ENCODE results near the gene DPCD. TPM values are rescaled to one million over a fixed set of nuclear protein-coding genes. Genes with fewer than 3 reads are reported as not detected.
"Not testable (repeated sequence)": the region's sequence is repeated elsewhere in the genome, so short reads cannot be mapped to it uniquely, and the experiment has no call there.

The DPCD gene
- polyA plus RNA-seq, 12 donors = 10.8 to 20.4 (median 14.7) TPM; not detected in 2

DNA sequence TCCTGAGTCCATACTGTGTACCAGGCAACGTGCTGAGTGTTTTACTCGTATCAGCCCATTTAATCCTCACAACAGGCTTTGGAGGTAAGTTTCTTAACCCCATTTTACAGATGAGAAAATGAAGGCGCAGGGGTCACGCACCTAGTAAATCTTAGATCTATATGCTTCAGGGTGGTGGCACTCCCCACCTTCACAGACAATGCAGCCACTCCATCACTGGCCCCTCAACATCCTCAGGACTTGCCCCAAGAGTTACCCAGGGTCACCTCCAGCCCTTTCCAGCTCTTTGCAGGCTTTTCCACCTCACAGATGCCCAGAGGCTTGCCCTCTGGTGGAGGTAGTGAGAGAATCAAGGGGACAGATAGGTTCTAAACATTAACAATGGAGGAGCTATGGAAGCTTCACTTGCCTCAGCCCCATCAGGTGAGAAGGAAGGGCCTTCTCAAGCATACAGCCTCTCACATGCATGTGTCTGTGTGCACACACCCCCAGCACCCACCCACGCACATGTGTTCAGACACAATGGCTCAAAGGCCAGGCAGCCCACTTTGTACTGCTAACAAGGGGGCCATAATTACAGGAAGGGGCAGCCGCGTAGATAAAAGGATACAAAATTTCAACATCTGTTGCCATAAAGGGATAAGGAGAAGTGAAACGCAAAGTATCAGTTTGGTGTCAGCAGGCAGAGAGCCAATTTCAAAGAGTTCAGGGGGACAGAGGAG is 29.1 kb downstream of the DPCD start:
- no peak for DNase-seq

DNA sequence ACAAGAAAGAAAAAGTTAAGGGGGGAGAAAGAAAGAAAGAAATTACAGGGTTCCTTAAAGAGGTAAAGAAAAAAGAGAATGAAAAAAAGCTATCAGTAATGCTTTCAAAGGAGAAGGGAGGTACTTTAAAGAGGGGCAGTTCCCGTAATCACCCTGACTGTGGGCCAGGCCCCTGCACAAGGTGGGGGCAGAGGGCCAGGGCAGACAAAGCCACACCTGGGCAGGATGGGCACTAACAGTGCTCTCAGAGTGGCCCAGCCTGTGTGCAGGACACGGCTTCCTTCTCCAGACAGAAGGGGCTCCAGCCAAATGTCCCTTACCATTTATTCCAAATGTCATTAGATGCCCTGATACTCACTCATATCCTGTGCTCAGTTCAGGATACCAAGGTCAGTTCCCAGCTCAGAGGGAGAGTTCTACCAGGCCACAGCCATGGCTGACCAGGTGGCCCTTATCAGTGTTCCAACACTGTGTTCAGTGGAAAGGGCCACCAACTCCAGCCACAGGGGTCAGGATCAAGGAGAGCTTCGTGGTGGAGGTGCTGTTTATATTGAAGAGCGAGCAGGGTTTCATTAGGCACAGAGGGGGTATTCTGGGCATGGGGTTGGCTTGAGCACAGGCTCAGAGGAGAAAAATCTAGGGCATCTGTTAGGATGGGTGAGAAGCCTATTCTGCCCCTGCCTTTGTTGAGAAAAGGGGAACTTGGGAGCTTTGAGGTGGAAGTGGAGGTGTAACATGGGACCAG is 29.9 kb downstream of the DPCD start:
- no peak for DNase-seq

DNA sequence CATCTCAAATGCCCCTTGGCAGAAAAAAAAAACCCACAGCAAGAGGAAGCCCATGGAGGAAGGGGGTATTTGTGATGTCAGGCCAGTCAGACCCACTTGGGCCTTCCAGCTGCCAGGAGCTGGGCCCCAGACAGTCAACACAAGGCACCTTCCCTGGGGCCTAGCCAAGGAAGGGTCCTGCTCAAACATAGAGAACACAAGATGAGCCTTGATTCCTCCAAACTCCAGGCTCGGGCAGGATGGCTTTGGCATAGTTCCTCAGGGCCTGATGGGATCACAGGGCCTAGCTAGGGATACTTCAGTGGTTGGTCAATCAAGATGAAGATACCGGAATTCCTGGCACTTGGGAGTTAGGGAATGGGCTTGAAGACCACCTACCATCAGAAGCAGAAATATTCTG is 30.8 kb downstream of the DPCD start:
- DNase-seq = no peak

DNA sequence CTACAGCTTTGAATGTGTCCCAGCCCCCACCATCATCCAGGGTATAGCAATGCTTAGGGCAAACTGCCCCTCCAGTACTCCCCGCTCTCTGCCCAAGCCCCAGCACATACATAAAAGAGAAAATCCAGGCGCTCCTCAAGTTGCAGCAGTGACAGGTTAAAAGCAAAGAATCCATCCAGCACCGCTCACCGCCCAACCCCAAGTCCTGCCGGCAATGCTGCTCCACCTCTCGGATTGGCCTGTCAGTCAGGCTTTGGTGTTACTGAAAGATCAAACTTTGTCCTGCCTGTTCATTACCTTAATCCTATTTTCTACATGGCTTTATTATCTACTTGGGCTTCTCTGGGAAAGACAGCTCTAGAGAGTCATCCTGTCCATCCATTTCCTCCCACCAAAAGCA is 31.9 kb downstream of the DPCD start:
- no peak for DNase-seq

DNA sequence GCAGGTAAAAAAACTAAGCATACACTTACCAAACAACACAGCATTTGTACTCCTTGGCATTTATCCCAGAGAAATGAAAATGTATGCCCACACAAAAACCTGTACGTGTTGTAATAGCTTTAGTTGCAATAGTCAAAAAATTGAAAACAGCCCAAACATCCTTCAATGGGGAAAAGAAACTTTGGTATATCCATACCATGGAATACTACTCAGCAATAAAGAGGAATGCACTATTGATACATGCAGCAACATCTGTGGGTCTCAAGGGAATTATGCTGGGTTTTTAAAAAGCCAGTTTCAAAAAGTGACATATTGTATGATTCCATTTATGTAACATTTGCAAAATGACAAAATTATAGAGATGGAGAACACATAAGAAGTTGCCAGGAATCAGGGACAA is 35.4 kb downstream of the DPCD start:
- DNase-seq = no peak

DNA sequence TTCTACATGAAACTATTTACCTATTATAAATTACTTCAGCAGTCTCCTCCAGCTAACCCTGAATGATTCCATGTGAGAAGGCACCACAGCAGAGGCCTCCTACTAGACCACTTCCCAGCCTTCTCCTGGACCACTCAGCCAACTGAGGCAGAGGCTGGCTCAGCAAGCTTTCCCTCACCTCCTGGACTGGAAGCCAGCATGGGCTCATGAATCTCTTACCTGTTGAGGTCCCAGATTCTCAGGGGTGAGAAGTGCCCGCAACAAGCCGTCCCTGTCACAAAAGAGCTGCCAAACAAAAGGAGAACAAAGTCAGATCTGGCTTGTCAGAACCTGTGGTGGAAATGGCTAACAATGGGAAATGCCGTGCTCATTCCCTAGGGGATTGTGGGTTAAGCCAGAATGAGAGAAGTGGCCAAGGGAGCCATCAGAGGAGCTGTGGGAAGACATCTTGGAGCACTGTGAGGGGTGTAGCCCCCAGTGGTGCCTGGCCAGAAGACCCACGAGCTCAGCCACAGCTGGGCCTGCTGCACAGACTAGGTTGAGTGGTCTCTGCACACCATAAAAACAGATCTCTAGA is 36.5 kb downstream of the DPCD start:
- no peak for DNase-seq

DNA sequence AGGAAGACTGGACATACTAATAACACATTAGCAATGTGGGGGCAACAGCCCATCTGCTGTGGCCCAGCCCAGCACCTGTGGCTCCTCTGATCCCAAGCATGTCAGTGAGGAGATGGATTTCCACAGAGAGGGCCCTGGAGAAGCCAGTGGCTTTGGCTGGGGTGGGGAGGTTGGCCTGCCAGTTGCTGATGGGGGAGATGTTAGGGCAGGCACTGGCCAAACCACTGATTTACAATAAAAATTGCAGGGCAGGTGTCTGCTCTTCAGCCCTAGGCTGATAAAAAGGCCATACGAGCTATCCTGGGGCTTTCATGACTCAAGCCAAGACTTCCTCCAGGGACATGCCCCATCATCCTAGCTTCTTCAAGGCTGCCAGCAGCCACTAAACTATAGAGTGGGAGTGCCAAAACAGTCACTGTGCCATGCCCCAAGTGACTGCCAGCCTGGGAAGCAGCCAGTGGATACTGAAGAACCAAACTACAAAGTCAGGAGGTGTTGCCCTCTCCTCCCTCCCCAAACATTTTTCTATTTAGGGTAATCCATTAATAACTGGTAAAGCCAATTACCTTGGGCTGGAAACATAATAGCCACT is 37.8 kb downstream of the DPCD start:
- DNase-seq = no peak

DNA sequence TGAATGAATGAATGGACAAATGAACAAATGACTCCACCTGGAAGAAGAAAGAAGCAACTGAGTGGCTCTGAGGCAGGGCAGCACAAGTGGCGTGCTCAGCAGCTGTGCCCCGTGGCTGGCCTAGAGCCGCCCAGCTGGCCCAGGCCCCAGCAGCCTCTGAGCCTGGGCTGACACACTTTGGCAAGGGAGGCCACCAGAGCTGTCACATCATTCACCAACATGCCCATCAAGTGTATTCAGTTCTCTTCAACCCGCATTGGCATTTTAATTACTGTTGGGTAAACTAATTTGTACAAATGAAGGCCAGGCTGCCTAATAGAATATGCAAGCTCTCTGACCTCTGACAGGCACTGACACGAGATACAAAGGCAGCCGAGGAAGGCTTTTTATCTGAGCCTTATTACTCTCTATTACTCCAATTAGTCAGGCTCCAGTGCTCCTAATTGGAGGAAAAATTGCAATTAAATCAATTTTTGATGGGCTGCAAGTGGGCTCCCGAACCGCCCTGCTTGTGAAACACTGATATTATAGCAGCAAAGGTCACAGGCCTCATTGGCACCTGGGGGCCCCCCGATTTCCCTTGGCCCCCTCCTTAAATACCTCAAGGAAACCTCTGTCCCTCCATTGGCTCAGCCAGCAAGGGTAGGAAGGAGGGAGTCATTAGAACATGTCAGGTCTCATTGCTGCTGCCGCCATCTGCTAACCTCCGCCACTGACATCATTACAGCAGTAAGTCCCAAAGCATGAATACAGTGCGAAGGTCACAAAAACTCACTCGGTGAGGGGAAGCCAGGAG is 41.9 kb downstream of the DPCD start:
- no peak for DNase-seq

DNA sequence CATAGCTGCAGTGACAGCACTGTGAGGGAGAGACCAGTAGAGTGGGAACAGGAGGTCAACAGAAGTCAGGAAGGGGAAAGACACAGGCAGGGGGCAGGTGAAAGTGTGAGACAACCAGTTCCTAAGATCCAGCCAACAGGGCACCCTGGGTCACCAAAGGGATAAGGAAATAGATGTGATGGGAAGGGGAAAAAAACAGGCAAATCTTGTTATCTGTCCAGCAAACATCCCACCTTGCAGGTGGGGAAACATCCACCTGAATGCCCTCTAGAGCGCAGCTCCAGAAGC is 42.5 kb downstream of the DPCD start:
- no peak for DNase-seq

DNA sequence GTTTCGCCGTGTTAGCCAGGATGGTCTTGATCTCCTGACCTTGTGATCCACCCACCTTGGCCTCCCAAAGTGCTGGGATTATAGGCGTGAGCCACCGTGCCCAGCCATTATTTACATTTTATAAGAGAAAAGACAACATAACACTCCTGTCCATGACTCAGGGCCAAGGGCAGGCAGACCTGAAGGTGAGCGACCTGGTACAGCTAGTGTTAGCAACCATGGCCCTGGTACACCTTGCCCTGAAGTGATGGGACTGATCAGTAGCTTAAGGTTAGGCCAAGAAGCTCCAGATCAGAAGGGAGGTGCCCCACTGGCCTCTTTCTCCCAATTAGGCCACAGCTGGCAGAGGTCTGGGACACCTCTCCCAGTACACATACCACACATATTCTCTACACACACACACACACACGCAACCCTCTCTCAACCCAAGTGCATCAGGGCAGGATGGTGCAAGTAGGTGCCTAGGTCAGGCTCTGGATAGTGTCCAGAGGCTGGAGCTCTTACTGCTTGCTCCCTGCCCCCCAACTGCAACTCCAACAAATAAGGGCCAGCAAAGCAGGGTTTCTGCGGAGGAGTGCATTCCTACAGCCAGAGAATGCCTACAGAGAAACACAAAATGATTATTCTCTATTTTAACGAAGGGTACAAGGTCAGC is 43.8 kb downstream of the DPCD start:
- DNase-seq = no peak

DNA sequence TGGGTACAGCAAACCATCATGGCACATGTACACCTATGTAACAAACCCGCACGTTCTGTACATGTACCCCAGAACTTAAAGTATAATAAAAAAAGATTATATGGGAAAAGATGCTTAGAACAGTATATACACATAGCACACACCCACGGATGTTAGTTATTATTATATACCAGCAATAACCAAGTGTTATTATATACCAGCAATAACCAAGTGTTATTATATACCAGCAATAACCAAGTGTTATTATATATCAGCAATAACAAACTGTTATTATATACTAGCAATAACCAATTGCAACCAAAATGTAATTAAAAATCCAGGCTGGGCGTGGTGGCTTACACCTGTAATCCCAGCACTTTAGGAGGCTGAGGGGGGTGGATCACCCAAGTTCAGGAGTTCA is 45.4 kb downstream of the DPCD start:
- not testable (repeated sequence) for DNase-seq

DNA sequence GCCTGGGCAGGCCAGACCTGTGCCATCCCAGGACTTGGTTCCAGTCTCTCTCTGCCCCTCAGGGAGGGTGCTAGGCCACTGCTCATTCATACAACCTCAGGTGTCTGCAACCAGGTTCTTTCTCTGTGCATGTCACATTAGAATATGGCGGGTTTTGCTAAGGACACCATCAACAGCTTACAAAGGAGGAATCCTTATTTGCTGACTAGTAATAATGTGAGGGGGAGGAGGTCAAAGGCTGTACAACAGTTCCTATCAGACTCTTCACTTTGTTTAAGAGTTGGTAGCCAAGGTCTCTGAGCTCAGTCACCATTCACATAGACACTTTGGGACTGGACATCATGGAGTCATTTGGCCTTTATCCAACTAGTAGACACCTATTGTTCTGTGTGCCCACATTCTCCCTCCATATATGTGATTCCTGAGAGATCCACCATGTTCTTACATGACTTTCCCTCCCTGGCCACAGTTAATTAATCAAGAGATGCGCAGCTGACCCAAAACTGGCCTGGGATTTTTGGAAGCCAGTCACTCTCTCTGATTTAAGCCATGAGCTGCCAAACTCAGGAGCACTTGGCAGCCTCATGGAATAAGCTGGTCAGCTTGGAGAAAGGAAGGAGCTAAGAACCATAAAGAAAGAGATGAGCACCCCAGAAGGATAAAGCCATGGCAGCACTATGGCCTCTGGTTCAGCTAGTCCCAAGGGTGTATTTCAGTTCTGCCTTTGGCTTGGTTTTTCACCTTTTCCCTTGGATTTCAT is 51.2 kb downstream of the DPCD start:
- no peak for DNase-seq

DNA sequence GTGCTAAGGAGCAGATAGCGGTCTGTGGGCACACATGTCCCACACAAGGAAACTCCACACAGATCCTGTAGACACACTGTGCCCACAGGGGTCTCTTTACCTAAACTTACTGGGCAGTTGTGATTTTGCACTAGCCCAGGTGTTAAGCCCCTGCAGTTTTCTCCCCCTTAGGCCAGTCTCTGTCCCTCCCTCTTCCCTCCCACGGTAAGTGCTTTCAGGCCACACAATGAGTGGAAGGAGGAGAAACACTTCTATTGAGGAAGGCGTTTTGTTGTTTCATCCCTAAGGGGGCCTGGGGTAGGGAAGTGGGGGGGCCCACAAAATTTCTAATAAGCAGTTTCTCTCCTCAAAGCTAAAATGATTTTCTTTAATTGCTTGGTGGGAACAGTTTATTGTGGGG is 55.4 kb downstream of the DPCD start:
- no peak for DNase-seq

DNA sequence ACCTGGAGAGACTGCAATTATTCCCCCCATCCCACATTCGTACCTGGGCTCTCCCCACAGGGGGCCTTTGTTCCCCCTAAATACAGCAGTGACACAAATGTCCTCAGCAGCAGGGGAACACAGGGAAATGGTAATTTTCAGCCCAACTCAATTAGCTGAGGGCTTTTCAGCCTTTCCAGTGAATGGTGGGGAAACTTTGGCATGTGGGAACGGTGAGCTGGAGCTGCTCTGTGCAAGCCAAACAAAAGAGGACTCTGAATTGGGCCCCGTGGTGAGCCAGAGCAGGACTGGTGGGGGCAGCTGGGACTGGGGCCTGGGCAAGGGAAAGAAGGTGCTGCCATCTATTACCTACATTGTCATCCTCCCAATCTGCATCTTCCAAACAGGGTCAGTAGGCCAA is 55.9 kb downstream of the DPCD start:
- no peak for DNase-seq

DNA sequence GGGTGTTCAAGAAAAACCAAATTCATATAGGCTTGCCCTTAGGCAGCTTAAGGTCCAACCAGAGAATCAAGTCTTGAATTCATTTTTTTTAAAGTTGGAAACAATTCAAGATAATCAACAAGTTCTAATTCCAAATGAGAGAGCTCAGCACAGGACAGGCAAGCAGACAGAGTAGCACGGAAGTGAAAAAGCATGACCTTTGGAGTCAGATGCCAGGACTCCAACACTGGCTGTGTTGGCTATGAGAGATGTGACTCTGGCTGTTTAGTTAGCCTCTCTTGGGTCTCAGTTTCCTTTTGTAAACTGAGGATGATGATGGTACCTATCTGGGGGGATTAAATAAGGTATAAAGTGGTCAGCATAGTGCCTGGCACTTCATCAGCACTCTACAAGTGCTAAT is 57.5 kb downstream of the DPCD start:
- DNase-seq = no peak

DNA sequence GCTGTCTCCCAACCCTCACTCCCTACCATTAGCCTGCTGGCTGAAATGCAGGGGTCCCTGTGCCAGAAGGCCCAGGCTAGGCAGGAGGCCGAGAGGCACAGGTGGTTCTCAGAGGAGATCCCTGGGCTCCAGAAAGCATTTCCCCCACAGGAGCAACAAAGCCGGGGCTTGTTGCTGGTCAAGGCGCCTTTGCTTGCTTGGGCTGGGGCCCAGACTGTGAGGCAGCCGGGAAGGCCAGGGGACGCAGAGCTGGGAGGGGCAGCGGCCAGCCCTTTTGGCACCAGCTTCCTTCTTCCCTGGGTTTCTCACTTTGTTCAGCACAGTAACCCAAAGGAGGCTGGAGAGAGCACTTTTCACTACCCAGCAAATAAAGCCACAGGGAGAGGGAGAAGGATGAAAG is 58.2 kb downstream of the DPCD start:
- DNase-seq = peak; percentile 15

DNA sequence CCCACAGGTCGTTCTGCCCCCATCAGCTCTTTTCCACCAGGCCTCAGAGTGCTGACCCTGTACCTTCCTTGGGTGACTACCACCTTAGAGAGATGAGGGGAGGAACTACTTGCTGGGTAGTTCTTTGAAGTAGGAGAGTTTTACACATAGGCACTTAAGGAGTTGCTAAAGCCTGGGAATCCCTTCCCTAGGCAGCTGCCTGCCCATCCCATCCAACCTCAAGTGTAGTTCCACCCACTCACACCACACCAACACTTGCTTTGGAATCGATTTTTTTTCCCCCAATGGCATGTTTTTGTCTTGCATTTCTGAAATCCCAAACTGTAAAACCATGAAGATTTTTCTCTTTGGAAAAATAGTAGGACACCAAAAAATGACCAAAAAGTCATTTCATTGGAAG is 59.1 kb downstream of the DPCD start:
- no peak for DNase-seq

DNA sequence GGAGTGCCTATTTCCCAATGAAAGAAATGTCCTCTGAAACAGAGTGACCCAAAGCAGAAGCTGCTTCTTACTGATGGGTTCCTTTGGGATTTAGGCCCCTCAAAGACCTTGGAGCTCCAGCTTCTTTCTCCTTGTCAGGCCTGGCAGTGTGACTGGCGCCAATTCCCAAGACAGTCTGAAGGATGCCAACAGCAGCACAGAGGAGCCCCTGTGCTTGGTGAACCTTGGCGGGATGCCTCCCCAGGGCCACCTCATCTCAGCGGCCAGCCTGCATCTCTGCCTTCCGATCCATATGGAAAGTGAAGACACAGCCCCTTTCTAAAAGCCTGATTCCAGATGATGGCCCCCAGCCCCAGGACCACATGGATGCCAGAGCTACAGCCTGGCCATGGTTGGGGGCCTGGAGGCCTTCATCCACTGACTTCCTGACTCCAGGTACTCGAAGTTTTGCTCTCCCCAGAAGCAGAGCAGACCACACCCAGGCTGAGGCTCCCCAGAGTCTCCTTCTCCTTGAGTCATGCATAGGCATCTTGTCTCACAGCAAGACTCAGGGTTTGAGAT is 61.5 kb downstream of the DPCD start:
- no peak for DNase-seq

DNA sequence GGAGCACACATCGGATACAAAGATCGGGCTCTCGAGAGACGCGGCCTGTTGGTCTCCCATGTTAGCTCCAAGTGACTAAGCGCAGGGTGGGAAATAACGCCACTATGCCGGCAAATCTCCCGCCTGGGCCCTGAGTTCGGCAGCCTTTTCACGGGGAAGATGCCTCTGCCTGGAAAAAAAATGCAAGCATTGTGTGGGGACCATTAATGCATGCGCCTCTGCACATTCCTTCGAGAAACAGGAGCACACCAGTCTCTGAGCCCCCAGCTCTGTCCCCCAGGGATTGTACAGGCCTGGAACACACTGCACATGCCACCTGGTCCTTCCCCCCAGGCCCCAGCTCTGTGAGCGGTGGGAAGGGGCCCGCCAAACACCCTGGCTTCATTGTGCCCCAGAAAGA is 62.7 kb downstream of the DPCD start:
- DNase-seq = no peak

DNA sequence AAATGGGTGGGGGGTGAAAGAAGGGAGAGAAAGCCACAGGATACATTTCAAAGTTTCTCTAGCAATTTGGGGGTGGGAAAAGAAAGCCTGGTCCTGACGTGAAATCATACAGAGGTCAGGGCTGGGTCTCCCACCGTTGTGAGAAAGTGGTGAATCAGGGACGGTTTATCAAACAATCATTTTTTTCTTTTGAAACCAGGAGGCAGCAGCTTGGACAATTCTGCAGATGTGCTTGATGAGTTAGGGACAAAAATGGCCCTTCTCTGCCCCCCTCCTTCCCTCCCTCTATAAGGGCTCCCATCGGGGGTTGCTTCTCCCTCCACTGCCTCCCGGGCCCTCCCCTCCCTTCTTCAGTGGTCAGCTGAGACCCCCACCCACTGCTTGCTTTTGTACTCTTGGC is 63.2 kb downstream of the DPCD start:
- no peak for DNase-seq

DNA sequence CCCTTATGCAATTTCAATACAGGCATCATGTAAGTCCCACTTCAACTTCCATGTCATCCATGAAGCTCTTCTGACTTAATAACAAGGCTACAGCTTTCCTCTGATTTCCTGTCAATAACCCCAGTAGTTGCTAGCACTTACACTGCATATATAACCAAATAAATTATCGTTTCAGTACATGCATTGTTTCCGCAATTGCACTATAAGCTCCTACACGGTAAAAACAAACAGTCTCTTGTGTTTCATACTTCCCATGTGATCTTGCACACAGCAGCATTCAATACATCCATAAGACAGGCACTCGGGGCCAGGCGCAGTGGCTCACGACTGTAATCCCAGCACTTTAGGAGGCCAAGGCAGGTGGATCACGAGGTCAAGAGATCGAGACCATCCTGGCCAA is 65.4 kb downstream of the DPCD start:
- no peak for DNase-seq

Measured in muscle of arm (tissue), 12 donors.